GM19193 (cell line): ENCODE measurements around the gene MRPL33.

ENCODE experiments used
- POLR2A ChIP-seq: IDR thresholded peaks from 4 replicates; pipeline ENCODE4 v1.6.1; 2011; ENCODE audit not compliant: insufficient read depth, insufficient read length; ENCODE audit errors: extremely low read depth

The MRPL33 gene

GRCh38 chr2:27795868-27796277 lies 24.4 kb downstream of the MRPL33 start:
- TF ChIP-seq POLR2A, result no peak

GRCh38 chr2:27796791-27797765 lies 25.6 kb downstream of the MRPL33 start:
- no peak for TF ChIP-seq POLR2A

- TF ChIP-seq POLR2A, result no peak
These were observed 26.3 kb downstream of the MRPL33 start for GRCh38 chr2:27797841-27798240.

- no peak for TF ChIP-seq POLR2A
These were observed 27.0 kb downstream of the MRPL33 start for GRCh38 chr2:27798486-27798885.

GRCh38 chr2:27798948-27799645 lies 27.6 kb downstream of the MRPL33 start:
- no peak for TF ChIP-seq POLR2A

GRCh38 chr2:27799646-27800010 lies 28.1 kb downstream of the MRPL33 start:
- TF ChIP-seq POLR2A, result no peak

- TF ChIP-seq POLR2A, result no peak
These were observed 29.3 kb downstream of the MRPL33 start for GRCh38 chr2:27800856-27801255.

GRCh38 chr2:27802547-27802946 lies 31.0 kb downstream of the MRPL33 start:
- no peak for TF ChIP-seq POLR2A

GRCh38 chr2:27803046-27803445 lies 31.5 kb downstream of the MRPL33 start:
- no peak for TF ChIP-seq POLR2A

GRCh38 chr2:27804146-27804545 lies 32.6 kb downstream of the MRPL33 start:
- no peak for TF ChIP-seq POLR2A

GRCh38 chr2:27805180-27805579 lies 33.7 kb downstream of the MRPL33 start:
- TF ChIP-seq POLR2A, result no peak

- TF ChIP-seq POLR2A, result no peak
These were observed 35.0 kb downstream of the MRPL33 start for GRCh38 chr2:27806311-27807059.

- no peak for TF ChIP-seq POLR2A
These were observed 36.0 kb downstream of the MRPL33 start for GRCh38 chr2:27807476-27807875.

- no peak for TF ChIP-seq POLR2A
These were observed 36.9 kb downstream of the MRPL33 start for GRCh38 chr2:27808418-27808817.

- TF ChIP-seq POLR2A, result no peak
These were observed 37.5 kb downstream of the MRPL33 start for GRCh38 chr2:27808984-27809383.
